ENCODE measurements around the gene SH2D7.

GRCh38 chr15:78058401-78058935, 33.9 kb upstream of the SH2D7 start:
- TF ChIP-seq CTCF (IDR thresholded peaks at IDR 0.05; ENCODE audit: low read depth, low read length) (no peak), EZH2phosphoT487 (IDR thresholded peaks at IDR 0.05; ENCODE audit: low read depth) (no peak)
